Mucosa of descending colon (tissue), 3 donors: ENCODE measurements around the gene LSP1. TPM values are rescaled to one million over a fixed set of nuclear protein-coding genes. Genes with fewer than 3 reads are reported as not detected.
A peak's percentile ranks its signal among the peaks of the same experiment; 100 is the strongest.
"Not testable (repeated sequence)": the region's sequence is repeated elsewhere in the genome, so short reads cannot be mapped to it uniquely, and the experiment has no call there.

Experiments used
- ATAC-seq: fragments of 200-7000 bp; cut with Tn5 transposase; one replicate; pipeline ENCODE4 v1.9.1; 2020; ENCODE audit warnings: mild to moderate bottlenecking, moderate library complexity
- DNase-seq, 3 donors: peaks; one replicate each; pipeline ENCODE4 v3.0.0-alpha.2; 2020
- H3K36me3 ChIP-seq: fragments of 200-600 bp; one replicate; pipeline ENCODE4 v1.8.0; 2021; ENCODE audit warnings: low read depth, mild to moderate bottlenecking
- H3K4me1 ChIP-seq: fragments of 200-600 bp; one replicate; pipeline ENCODE4 v1.8.0; 2021; ENCODE audit warnings: low read depth, mild to moderate bottlenecking
- H3K4me3 ChIP-seq: fragments of 200-600 bp; one replicate; pipeline ENCODE4 v1.8.0; 2021; ENCODE audit warnings: mild to moderate bottlenecking
- H3K9me3 ChIP-seq: fragments of 200-600 bp; one replicate; pipeline ENCODE4 v1.8.0; 2021; ENCODE audit warnings: mild to moderate bottlenecking
- intact Hi-C, 2 donors: fragments of 100-400 bp; cut with DNase I in 1 of 2; cut with micrococcal nuclease in 1 of 2; formaldehyde crosslinking; loops; one replicate each; pipeline versions ENCODE4 v1.11.0 to v1.11.1; 2022; cut with DNase I, micrococcal nuclease
- total RNA-seq, 3 donors: library from RNA; stranded (reverse); fragmentation: NEBNext Ultra II Directional in 2 of 3; extraction: Animal tissue kit (Norgen Biotek cat#: 25700) in 2 of 3; gene quantifications; one replicate each; pipeline versions ENCODE4 v1.2.1 to v1.2.4, GENCODE V29; 2021 to 2023
- TF ChIP-seq, protein P1 (sequence below): fragments of 200-600 bp; IDR thresholded peaks from one replicate; pipeline ENCODE4 v1.8.0; 2022; ENCODE audit warnings: antibody characterized with exemption, mild to moderate bottlenecking
- donor health status: DM: no; HTN: no; CAD: no; lungs with moderate emphysema.
- donor health status: DM: no; HTN: no; CAD: no.
- donor health status: DM: no; HTN: yes; CAD: no.

The LSP1 gene
- total RNA-seq, 3 donors from 2014 or later, result 18.5 to 32.2 (median 23.6) TPM

DNA sequence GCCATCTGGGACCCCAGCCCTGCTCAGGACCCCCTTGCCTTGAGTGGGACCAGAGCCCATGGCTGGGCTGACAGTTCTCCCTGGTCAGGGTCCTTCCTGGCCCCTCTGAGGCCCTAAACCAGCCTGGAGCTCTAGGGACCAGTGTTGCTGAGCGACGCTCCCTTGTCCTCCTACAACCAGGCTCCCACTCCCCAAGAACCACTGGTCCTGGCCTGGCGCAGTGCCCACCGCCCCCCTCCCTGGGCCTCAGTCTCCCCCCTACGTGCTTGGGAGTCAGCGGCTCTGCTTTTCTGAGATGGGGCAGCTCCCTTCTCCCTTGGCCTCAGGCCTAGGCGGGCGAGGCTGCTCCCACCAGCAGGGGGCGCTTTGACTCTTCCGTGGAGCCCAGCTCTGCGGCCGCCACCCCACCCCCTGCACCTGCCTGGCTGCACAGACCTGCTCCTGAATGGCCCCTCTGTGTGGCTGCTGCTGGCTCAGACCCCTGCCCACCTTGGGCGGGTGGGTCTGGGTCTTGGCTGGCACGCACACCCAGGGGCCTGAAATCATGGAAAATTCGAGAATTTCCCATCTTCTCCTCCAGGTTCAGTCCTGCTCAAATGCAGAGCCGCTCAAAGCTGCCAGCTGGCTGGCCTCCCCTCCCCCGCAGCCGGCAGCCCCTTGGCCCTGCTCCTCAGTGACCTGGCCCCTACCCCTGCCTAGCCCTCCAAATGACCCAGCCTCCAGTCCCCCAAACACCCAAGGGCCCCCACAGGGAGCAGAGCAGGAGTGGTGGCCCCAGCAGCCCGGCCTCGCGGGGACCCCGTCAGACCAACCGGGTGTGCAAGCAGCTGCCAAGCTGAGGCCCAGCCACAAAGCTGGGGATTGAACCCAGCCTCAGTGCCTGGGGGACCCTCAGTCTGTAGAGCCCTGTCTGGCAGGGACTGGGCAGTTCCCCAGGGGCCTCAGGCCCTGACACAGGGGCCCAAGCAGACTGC, 29.7 kb downstream of the LSP1 start:
- TF ChIP-seq, protein P1, sequence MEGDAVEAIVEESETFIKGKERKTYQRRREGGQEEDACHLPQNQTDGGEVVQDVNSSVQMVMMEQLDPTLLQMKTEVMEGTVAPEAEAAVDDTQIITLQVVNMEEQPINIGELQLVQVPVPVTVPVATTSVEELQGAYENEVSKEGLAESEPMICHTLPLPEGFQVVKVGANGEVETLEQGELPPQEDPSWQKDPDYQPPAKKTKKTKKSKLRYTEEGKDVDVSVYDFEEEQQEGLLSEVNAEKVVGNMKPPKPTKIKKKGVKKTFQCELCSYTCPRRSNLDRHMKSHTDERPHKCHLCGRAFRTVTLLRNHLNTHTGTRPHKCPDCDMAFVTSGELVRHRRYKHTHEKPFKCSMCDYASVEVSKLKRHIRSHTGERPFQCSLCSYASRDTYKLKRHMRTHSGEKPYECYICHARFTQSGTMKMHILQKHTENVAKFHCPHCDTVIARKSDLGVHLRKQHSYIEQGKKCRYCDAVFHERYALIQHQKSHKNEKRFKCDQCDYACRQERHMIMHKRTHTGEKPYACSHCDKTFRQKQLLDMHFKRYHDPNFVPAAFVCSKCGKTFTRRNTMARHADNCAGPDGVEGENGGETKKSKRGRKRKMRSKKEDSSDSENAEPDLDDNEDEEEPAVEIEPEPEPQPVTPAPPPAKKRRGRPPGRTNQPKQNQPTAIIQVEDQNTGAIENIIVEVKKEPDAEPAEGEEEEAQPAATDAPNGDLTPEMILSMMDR, result peak; percentile 78
- Histone ChIP-seq H3K36me3 (no peaks in the 10 kb centered on the region), H3K4me3 (no peak overlapping the region), H3K4me1 (peaks cover 5% of the 10 kb centered on the region), H3K9me3 (no peaks in the 10 kb centered on the region)
- peak; percentile 88 for ATAC-seq
- intact Hi-C loops, result no loop called here
- peak; percentile 85 to 89 (median 88) for DNase-seq

DNA sequence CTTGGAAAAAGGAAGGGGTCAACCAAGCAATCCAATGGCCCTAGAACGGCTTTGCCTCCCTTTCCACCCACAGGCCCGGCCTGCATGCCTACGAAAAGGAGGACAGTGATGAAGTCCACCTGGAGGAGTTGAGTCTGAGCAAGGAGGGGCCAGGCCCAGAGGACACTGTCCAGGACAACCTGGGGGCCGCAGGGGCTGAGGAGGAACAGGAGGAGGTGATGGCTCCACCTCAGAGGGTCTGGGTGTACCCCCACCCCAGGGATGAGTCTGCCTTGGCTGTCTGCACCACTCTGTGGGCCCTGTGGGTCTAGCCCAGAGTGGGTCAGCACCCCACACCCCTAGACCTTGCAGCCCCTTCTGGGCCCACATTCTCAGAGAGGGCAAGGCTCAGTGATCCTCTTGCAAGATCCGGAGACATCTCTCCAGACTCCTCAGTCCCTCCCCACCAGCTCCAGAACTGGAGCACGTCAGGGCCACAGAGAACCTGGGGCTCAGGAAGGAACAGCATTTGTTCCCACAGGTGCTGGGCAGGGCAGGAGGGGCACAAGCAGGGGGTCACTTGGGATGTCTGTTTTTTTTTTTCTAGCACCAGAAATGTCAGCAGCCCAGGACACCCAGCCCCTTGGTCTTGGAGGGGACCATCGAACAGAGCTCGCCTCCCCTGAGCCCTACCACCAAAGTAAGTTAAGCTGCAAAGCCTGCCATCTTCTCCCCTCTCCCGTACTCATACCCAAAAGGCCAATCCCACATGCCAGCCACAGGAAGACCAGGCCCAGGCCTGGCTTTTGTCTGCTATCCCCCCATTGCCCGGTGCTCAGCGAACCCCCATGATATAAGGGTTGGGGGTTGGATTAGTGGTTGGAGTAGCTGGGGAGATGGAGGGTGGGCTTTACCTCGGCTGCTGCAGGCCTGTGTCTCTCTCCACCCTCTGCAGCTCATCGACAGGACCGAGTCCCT, 30.7 kb downstream of the LSP1 start:
- ATAC-seq (no peak), DNase-seq (peak in 1 of 3 donors; percentile 39)
- TF ChIP-seq, protein P1, result no peak
- Histone ChIP-seq H3K4me1 (peaks cover 3% of the 10 kb centered on the region), H3K9me3 (no peaks in the 10 kb centered on the region), H3K4me3 (no peak overlapping the region), H3K36me3 (no peaks in the 10 kb centered on the region)
- intact Hi-C loops, result no loop called here

DNA sequence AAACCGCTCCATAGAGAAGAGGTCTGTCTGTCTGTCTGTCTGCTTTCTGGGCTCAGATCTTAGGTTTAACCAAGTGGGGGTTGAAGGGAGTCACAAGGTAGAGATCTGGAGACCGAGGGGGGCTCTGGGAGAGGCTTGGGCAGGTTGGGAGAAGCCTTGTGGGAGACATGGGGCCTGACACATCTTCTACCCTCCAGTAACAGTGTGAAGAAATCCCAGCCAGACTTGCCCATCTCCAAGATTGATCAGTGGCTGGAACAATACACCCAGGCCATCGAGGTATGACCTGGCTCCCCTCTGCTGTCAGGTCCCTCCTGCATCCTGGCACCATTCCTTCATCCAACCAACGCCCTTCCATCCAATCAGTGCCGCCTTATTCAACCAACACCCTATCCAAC, 31.4 kb downstream of the LSP1 start:
- no peaks in the 10 kb centered on the region for H3K36me3 ChIP-seq
- TF ChIP-seq, protein P1, result no peak
- DNase-seq (no peak), ATAC-seq (no peak)
- no peaks in the 10 kb centered on the region for H3K9me3 ChIP-seq
- H3K4me1 ChIP-seq, result peaks cover 3% of the 10 kb centered on the region
- H3K4me3 ChIP-seq, result no peak overlapping the region
- intact Hi-C loops, result no loop called here

DNA sequence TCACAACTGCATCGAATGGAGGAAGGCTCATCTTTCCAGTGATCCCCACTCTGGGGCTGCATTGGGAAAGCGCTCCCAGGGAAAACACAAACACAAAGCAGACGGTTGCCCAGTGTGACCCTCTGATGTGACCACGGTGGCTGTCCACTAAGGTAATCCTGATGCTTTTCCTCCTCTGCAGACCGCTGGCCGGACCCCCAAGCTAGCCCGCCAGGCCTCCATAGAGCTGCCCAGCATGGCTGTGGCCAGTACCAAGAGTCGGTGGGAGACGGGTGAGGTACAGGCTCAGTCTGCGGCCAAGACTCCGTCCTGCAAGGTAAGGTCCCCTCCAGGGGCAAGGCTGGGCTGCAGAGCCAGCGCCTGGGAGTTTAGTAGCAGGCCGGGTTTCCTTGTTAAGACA, 33.7 kb downstream of the LSP1 start:
- DNase-seq, intact Hi-C loops, H3K4me3 ChIP-seq, ATAC-seq, H3K9me3 ChIP-seq, H3K4me1 ChIP-seq, H3K36me3 ChIP-seq: not testable (repeated sequence)

DNA sequence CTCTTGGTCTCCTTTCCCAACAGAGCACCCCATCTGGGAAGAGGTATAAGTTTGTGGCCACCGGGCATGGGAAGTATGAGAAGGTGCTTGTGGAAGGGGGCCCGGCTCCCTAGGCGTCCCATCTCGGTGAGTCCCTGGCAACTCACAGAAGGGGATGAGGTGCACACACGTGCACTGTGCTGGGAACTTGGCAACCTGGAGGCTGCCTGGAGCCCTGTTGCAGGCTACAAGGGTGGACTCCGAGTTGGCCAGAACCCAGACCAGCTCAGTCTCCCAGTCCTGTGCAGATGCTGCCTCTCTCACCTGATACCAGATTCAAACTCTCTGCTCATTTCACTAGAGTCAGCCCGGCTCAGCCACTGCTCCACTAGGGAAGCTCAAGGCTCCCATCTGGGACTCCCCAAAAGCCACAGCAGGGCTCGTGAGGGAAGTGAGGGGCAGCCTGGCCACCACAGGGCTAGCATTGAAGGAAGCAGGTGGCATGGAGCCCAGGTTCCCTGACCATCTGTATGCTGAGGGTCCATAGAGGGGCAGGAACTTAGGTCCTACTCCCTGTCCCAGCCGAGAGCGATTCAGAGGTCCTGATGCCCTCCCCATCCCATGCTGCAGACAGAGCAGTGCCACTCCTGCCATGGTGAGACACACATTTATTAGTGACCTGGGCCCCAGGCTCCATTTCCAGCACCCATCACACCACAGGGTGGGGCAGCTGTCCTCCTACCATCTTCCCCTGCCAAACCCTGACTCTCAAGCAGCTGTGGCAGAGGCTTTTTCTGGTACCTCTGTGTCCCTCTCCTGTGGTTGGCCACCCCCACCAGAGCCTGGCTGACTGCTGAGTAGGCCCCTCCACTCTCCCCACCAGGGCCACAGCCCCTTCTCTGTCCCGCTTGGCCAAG, 34.8 kb downstream of the LSP1 start:
- Histone ChIP-seq H3K4me3 (no peak overlapping the region), H3K36me3 (no peaks in the 10 kb centered on the region), H3K4me1 (no peaks in the 10 kb centered on the region), H3K9me3 (no peaks in the 10 kb centered on the region)
- intact Hi-C loops, result no loop called here
- DNase-seq (no peak), ATAC-seq (no peak)
- TF ChIP-seq, protein P1, result no peak
